Activated CD4-positive, alpha-beta T cell treated with anti-CD3 and anti-CD28 coated beads, Interleukin-2, amount 50 U/mL, for 24 hours (primary cell): ENCODE results near the gene CFAP221.
"Not testable (repeated sequence)": the region's sequence is repeated elsewhere in the genome, so short reads cannot be mapped to it uniquely, and the experiment has no call there.

ENCODE experiments used
- DNase-seq, 2 donors: peaks; one replicate each; pipeline ENCODE4 v3.0.0-alpha.2; 2020; ENCODE audit warnings: low read depth in 1 of 2, low spot score in 1 of 2

CFAP221 gene

GRCh38 chr2:119584469-119584868 is 40.2 kb downstream of the CFAP221 start:
- no peak for DNase-seq

- DNase-seq: no peak
Observed at GRCh38 chr2:119586085-119586484, 41.8 kb downstream of the CFAP221 start.

GRCh38 chr2:119590873-119591272 is 46.6 kb downstream of the CFAP221 start:
- DNase-seq: no peak

- no peak for DNase-seq
Observed at GRCh38 chr2:119591523-119591922, 47.3 kb downstream of the CFAP221 start.

- DNase-seq: no peak
Observed at GRCh38 chr2:119592436-119592835, 48.2 kb downstream of the CFAP221 start.

GRCh38 chr2:119596638-119597037 is 52.4 kb downstream of the CFAP221 start:
- DNase-seq: no peak

GRCh38 chr2:119598596-119599263 is 54.5 kb downstream of the CFAP221 start:
- DNase-seq: no peak

- DNase-seq: no peak
Observed at GRCh38 chr2:119599384-119599783, 55.1 kb downstream of the CFAP221 start.

- DNase-seq: no peak
Observed at GRCh38 chr2:119605096-119605495, 60.8 kb downstream of the CFAP221 start.

- no peak for DNase-seq
Observed at GRCh38 chr2:119606674-119607073, 62.4 kb downstream of the CFAP221 start.

- DNase-seq: no peak
Observed at GRCh38 chr2:119608553-119608952, 64.3 kb downstream of the CFAP221 start.

GRCh38 chr2:119609337-119609736 is 65.1 kb downstream of the CFAP221 start:
- no peak for DNase-seq

- not testable (repeated sequence) for DNase-seq
Observed at GRCh38 chr2:119614140-119614539, 69.9 kb downstream of the CFAP221 start.

GRCh38 chr2:119616421-119616820 is 72.2 kb downstream of the CFAP221 start:
- DNase-seq: no peak

- DNase-seq: no peak
Observed at GRCh38 chr2:119617455-119617854, 73.2 kb downstream of the CFAP221 start.

GRCh38 chr2:119618725-119619124 is 74.5 kb downstream of the CFAP221 start:
- DNase-seq: not testable (repeated sequence)

- DNase-seq: no peak
Observed at GRCh38 chr2:119625226-119625625, 81.0 kb downstream of the CFAP221 start.

- DNase-seq: no peak
Observed at GRCh38 chr2:119629323-119629825, 85.1 kb downstream of the CFAP221 start.

- no peak for DNase-seq
Observed at GRCh38 chr2:119630121-119630520, 85.9 kb downstream of the CFAP221 start.

GRCh38 chr2:119637371-119637770 is 93.1 kb downstream of the CFAP221 start:
- no peak for DNase-seq

GRCh38 chr2:119638246-119638645 is 94.0 kb downstream of the CFAP221 start:
- no peak for DNase-seq

- DNase-seq: no peak
Observed at GRCh38 chr2:119638685-119639554, 94.7 kb downstream of the CFAP221 start.
